IMR-90 (cell line): ENCODE results near the gene IL4. TPM values are rescaled to one million over a fixed set of nuclear protein-coding genes. Genes with fewer than 3 reads are reported as not detected.

Experiments
- ATAC-seq: fragments of 200-7000 bp; cut with Tn5 transposase; 2 replicates; pipeline ENCODE4 v1.9.1; 2020; ENCODE audit warnings: low read depth, mild to moderate bottlenecking, moderate library complexity
- BruUV-seq: library from RNA; stranded (reverse); fragments of 400-500 nt; replicated peaks from 2 replicates; lab custom pipeline; 2021; lab: Mats Ljungman, UMichigan
- CTCF ChIA-PET: fragments of 300-600 bp; formaldehyde crosslinking; extraction: SDS; loops from one replicate; lab custom pipeline; 2021; ENCODE audit warnings: antibody characterized with exemption; lab: Yijun Ruan, JAX
- POLR2A ChIA-PET: fragments of 300-600 bp; sonication (Branson Sonifier 250); formaldehyde crosslinking; loops from one replicate; lab custom pipeline; 2022; ENCODE audit warnings: antibody characterized with exemption; ENCODE audit not compliant: unreplicated experiment; lab: Charles Lee
- DNase-seq: peaks from one replicate; pipeline ENCODE4 v3.0.0; 2013
- H2AFZ ChIP-seq: replicated peaks from 2 replicates; pipeline ENCODE3; 2013; ENCODE audit warnings: low read length, mild to moderate bottlenecking; ENCODE audit not compliant: poor library complexity
- H2AK5ac ChIP-seq: 2 replicates; pipeline ENCODE4 v1.6.1; 2013; ENCODE audit warnings: low read depth, low read length, inconsistent platforms
- H2AK9ac ChIP-seq: replicated peaks from 2 replicates; pipeline ENCODE3; 2013; ENCODE audit warnings: mild to moderate bottlenecking, low read depth, low read length, moderate library complexity; ENCODE audit not compliant: poor library complexity
- H2BK120ac ChIP-seq: 2 replicates; pipeline ENCODE4 v1.6.1; 2013; ENCODE audit warnings: low read depth, low read length, inconsistent platforms
- H2BK15ac ChIP-seq: 3 replicates; pipeline ENCODE4 v1.6.1; 2013; ENCODE audit warnings: low read depth, low read length, inconsistent platforms
- H2BK20ac ChIP-seq: 2 replicates; pipeline ENCODE4 v1.6.1; 2013; ENCODE audit warnings: low read depth, mild to moderate bottlenecking, inconsistent platforms, low read length, moderate library complexity
- H2BK5ac ChIP-seq: 2 replicates; pipeline ENCODE4 v1.6.1; 2013; ENCODE audit warnings: mild to moderate bottlenecking, low read depth, low read length, inconsistent platforms; ENCODE audit not compliant: poor library complexity, severe bottlenecking
- H3K14ac ChIP-seq: replicated peaks from 2 replicates; pipeline ENCODE4 v1.6.1; 2013; ENCODE audit warnings: low read depth, low read length, inconsistent platforms
- H3K18ac ChIP-seq: 2 replicates; pipeline ENCODE4 v1.6.1; 2013; ENCODE audit warnings: low read depth, low read length, control low read depth
- H3K23ac ChIP-seq: 2 replicates; pipeline ENCODE4 v1.6.1; 2013; ENCODE audit warnings: low read depth, low read length, inconsistent platforms
- H3K27ac ChIP-seq: 2 replicates; pipeline ENCODE4 v1.5.1; 2013; ENCODE audit warnings: mild to moderate bottlenecking, control low read depth, low read length; ENCODE audit not compliant: insufficient read depth
- H3K27me3 ChIP-seq: 2 replicates; pipeline ENCODE4 v1.6.1; 2013; ENCODE audit warnings: low read length; ENCODE audit not compliant: control insufficient read depth, insufficient read depth
- H3K36me3 ChIP-seq: 2 replicates; pipeline ENCODE4 v1.6.1; 2013; ENCODE audit warnings: low read length, mixed read lengths; ENCODE audit not compliant: control insufficient read depth, insufficient read depth
- H3K4ac ChIP-seq: 2 replicates; pipeline ENCODE4 v1.6.1; 2013; ENCODE audit warnings: low read depth, low read length, inconsistent platforms
- H3K4me1 ChIP-seq: 2 replicates; pipeline ENCODE4 v1.6.1; 2013; ENCODE audit warnings: low read length, mixed read lengths; ENCODE audit not compliant: control insufficient read depth, insufficient read depth
- H3K4me2 ChIP-seq: 2 replicates; pipeline ENCODE4 v1.6.1; 2013; ENCODE audit warnings: low read depth, mild to moderate bottlenecking, control low read depth, low read length, moderate library complexity
- H3K4me3 ChIP-seq: 2 replicates; pipeline ENCODE4 v1.5.1; 2013; ENCODE audit warnings: low read depth, mild to moderate bottlenecking, control low read depth, low read length, moderate library complexity; ENCODE audit not compliant: insufficient read depth
- H3K56ac ChIP-seq: 2 replicates; pipeline ENCODE4 v1.6.1; 2013; ENCODE audit warnings: low read length, inconsistent platforms; ENCODE audit not compliant: insufficient read depth; ENCODE audit errors: extremely low read depth
- H3K79me1 ChIP-seq, 2 experiments: 2 replicates each; pipeline ENCODE4 v1.6.1; 2013; ENCODE audit warnings: low read length in 2 of 2, inconsistent platforms in 1 of 2, low read depth in 1 of 2
- H3K9ac ChIP-seq: 2 replicates; pipeline ENCODE4 v1.6.1; 2013; ENCODE audit warnings: low read depth, low read length, control low read depth
- H3K9me1 ChIP-seq: 2 replicates; pipeline ENCODE4 v1.6.1; 2013; ENCODE audit warnings: low read length, inconsistent platforms; ENCODE audit not compliant: insufficient read depth
- H3K9me3 ChIP-seq: 2 replicates; pipeline ENCODE4 v1.6.1; 2013; ENCODE audit warnings: low read length; ENCODE audit not compliant: control insufficient read depth, insufficient read depth
- H4K20me1 ChIP-seq: 2 replicates; pipeline ENCODE4 v1.6.1; 2013; ENCODE audit warnings: low read length, inconsistent platforms; ENCODE audit not compliant: insufficient read depth
- H4K5ac ChIP-seq: 2 replicates; pipeline ENCODE4 v1.6.1; 2013; ENCODE audit warnings: mild to moderate bottlenecking, low read depth, low read length, control low read depth
- H4K8ac ChIP-seq, 2 experiments: 2 replicates each; pipeline ENCODE4 v1.6.1; 2013; ENCODE audit warnings: low read depth in 2 of 2, low read length in 2 of 2, control low read depth in 1 of 2, inconsistent platforms in 1 of 2
- H4K91ac ChIP-seq: 2 replicates; pipeline ENCODE4 v1.6.1; 2013; ENCODE audit warnings: low read depth, low read length, inconsistent platforms; ENCODE audit not compliant: insufficient read depth
- BHLHE40 ChIP-seq: fragments of 150-350 bp; IDR thresholded peaks from 2 replicates; pipeline ENCODE4 v1.6.1; 2016; ENCODE audit warnings: mild to moderate bottlenecking, low read depth, low read length
- CEBPB ChIP-seq: IDR thresholded peaks from 2 replicates; pipeline ENCODE4 v1.6.1; 2012; ENCODE audit warnings: low read depth, low read length, improper control_type of control experiment
- CHD1 ChIP-seq: IDR thresholded peaks from 2 replicates; pipeline ENCODE4 v1.6.1; 2012; ENCODE audit warnings: low read depth, low read length, improper control_type of control experiment
- FOS ChIP-seq: fragments of 150-350 bp; IDR thresholded peaks from 2 replicates; pipeline ENCODE4 v1.6.1; 2016; ENCODE audit warnings: low read depth, low read length
- MAFK ChIP-seq: IDR thresholded peaks from 2 replicates; pipeline ENCODE4 v1.6.1; 2012; ENCODE audit warnings: low read depth, low read length, improper control_type of control experiment
- MAZ ChIP-seq: IDR thresholded peaks from 2 replicates; pipeline ENCODE4 v1.6.1; 2012; ENCODE audit warnings: low read depth, mild to moderate bottlenecking, low read length, improper control_type of control experiment, moderate library complexity, borderline replicate concordance
- MXI1 ChIP-seq: IDR thresholded peaks from 2 replicates; pipeline ENCODE4 v1.6.1; 2012; ENCODE audit warnings: low read depth, mild to moderate bottlenecking, low read length, moderate library complexity, borderline replicate concordance
- NFE2L2 ChIP-seq: fragments of 150-350 bp; IDR thresholded peaks from 2 replicates; pipeline ENCODE4 v1.6.1; 2016; ENCODE audit warnings: low read depth, mild to moderate bottlenecking, low read length
- POLR2A ChIP-seq: IDR thresholded peaks from 2 replicates; pipeline ENCODE4 v1.6.1; 2012; ENCODE audit warnings: mild to moderate bottlenecking, low read depth, low read length
- RAD21 ChIP-seq: IDR thresholded peaks from 2 replicates; pipeline ENCODE4 v1.6.1; 2012; ENCODE audit warnings: low read length, improper control_type of control experiment
- RCOR1 ChIP-seq: IDR thresholded peaks from 2 replicates; pipeline ENCODE4 v1.6.1; 2012; ENCODE audit warnings: mild to moderate bottlenecking, low read length, improper control_type of control experiment; ENCODE audit not compliant: insufficient replicate concordance
- RFX5 ChIP-seq: IDR thresholded peaks from 2 replicates; pipeline ENCODE4 v1.8.0; 2012; ENCODE audit warnings: low read depth, mild to moderate bottlenecking, low read length, moderate library complexity
- SMC3 ChIP-seq: fragments of 150-350 bp; IDR thresholded peaks from 2 replicates; pipeline ENCODE4 v1.6.1; 2016; ENCODE audit warnings: low read depth, mild to moderate bottlenecking, antibody characterized with exemption, low read length, moderate library complexity
- WGBS, 2 experiments: methylation state at CpG; one replicate each; pipeline versions ENCODE4 v1.1.5 to v1.1.7; 2013; ENCODE audit warnings: missing lambda C conversion rate in 2 of 2; ENCODE audit not compliant: insufficient read length in 1 of 2; ENCODE audit errors: extremely low coverage in 2 of 2; 5-methylcytosine and 5-hydroxymethylcytosine counted together
- dilution Hi-C: fragments of 300-500 bp; cut with HindIII; formaldehyde crosslinking; loops from one replicate; pipeline ENCODE4 v1.14.3; 2018; ENCODE audit warnings: low sequenced_read_pairs; ENCODE audit not compliant: unreplicated experiment
- in situ Hi-C: fragments of 300-500 bp; cut with MboI; formaldehyde crosslinking; loops from 3 replicates; pipeline ENCODE4 v1.14.3; 2019; ENCODE audit warnings: low sequenced_read_pairs, inconsistent platforms, mixed read lengths
- intact Hi-C: fragments of 100-400 bp; cut with micrococcal nuclease; formaldehyde crosslinking; loops from 2 replicates; pipeline ENCODE4 v1.10.0; 2022
- polyA plus RNA-seq, 3 experiments: library from polyadenylated mRNA; depleted of rRNA; stranded (reverse); fragments of >200 nt; gene quantifications; 2 replicates each; pipeline ENCODE4 v1.2.3, GENCODE V29; 2012; ENCODE audit warnings: low replicate concordance in 1 of 3
- total RNA-seq: library from RNA; depleted of rRNA; stranded (reverse); fragments of >200 nt; gene quantifications from 2 replicates; pipeline ENCODE4 v1.2.3, GENCODE V29; 2012
- TF ChIP-seq, protein P1 (sequence below): conservative IDR thresholded peaks from 2 replicates; pipeline ENCODE4 v1.5.1; 2012; ENCODE audit warnings: mild to moderate bottlenecking, low read depth, low read length, improper control_type of control experiment
- TF ChIP-seq, protein P2 (sequence below): fragments of 150-350 bp; IDR thresholded peaks from 2 replicates; pipeline ENCODE4 v1.6.1; 2017; ENCODE audit warnings: mild to moderate bottlenecking, antibody characterized with exemption, low read length, low read depth
- TF ChIP-seq, protein P3 (sequence below): fragments of 150-350 bp; IDR thresholded peaks from 2 replicates; pipeline ENCODE4 v1.6.1; 2016; ENCODE audit warnings: low read depth, mild to moderate bottlenecking, low read length, moderate library complexity, borderline replicate concordance

IL4 gene
- total and polyA plus RNA-seq, 2 of the 4 experiments (the other 2 are of a cell fraction): not detected

DNA sequence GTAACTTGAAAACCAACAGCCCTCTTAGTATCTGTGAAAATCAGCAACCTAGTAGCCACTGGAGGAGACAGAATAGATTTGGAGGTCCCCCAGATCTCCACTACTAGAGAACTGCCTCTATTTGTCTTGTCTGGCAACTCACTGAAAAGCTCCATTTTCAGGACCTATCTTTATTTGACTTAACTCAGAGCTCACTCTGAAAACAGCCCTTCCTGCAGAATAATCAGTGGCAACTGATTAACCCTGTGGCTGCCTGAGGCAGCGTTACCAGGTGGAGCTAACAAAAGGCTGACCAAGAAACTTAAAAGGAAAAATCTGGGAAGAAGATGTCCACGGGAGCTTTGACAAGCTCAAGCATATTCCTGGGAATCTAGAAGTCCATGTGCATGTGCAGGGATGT, 26.3 kb upstream of the IL4 start:
- Histone ChIP-seq H2AK9ac (no peak overlapping the region), H3K4me1 (no peaks in the 10 kb centered on the region), H3K14ac (no peak overlapping the region), H3K36me3 (peaks cover 6% of the 10 kb centered on the region), H2BK5ac (no peak overlapping the region), H4K20me1 (no peaks in the 10 kb centered on the region), H3K18ac (no peak overlapping the region), H3K9me1 (no peaks in the 10 kb centered on the region; the same call in 1 of the 2 replicates), H4K91ac (no peak overlapping the region), H3K79me1 (no peaks in the 10 kb centered on the region), H4K5ac (no peak overlapping the region), H2BK20ac (no peak overlapping the region), H3K9ac (no peak overlapping the region), H4K8ac (no peak overlapping the region), H3K4ac (no peak overlapping the region), H2AFZ (no peak overlapping the region), H3K27me3 (no peaks in the 10 kb centered on the region), H3K4me3 (no peak overlapping the region), H3K23ac (no peak overlapping the region), H3K9me3 (peaks cover 8% of the 10 kb centered on the region; the same call in 1 of the 2 replicates), H3K4me2 (no peak overlapping the region), H2BK15ac (no peak overlapping the region), H2AK5ac (no peak overlapping the region), H2BK120ac (no peak overlapping the region), H3K27ac (no peak overlapping the region), H3K56ac (no peak overlapping the region)
- POLR2A ChIA-PET: no interaction called here
- CTCF ChIA-PET: no interaction called here
- 67% methylated on average over 1 of the region's 2 CpGs; no CpG with 5 or more reads in 1 of the 2 experiments for WGBS, 2 experiments
- no TSS peak for BruUV-seq
- dilution Hi-C loops (no loop called here), in situ Hi-C loops (no loop called here), intact Hi-C loops (no loop called here)
- DNase-seq (no peak), ATAC-seq (no peak)
- TF ChIP-seq MXI1 (no peak), CHD1 (no peak), RAD21 (no peak), CEBPB (no peak), BHLHE40 (no peak), FOS (no peak), SMC3 (no peak), MAFK (no peak), MAZ (no peak), POLR2A (no peak), RFX5 (no peak), NFE2L2 (no peak), RCOR1 (no peak)
- TF ChIP-seq, protein P1, sequence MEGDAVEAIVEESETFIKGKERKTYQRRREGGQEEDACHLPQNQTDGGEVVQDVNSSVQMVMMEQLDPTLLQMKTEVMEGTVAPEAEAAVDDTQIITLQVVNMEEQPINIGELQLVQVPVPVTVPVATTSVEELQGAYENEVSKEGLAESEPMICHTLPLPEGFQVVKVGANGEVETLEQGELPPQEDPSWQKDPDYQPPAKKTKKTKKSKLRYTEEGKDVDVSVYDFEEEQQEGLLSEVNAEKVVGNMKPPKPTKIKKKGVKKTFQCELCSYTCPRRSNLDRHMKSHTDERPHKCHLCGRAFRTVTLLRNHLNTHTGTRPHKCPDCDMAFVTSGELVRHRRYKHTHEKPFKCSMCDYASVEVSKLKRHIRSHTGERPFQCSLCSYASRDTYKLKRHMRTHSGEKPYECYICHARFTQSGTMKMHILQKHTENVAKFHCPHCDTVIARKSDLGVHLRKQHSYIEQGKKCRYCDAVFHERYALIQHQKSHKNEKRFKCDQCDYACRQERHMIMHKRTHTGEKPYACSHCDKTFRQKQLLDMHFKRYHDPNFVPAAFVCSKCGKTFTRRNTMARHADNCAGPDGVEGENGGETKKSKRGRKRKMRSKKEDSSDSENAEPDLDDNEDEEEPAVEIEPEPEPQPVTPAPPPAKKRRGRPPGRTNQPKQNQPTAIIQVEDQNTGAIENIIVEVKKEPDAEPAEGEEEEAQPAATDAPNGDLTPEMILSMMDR: no peak
- TF ChIP-seq, protein P2, sequence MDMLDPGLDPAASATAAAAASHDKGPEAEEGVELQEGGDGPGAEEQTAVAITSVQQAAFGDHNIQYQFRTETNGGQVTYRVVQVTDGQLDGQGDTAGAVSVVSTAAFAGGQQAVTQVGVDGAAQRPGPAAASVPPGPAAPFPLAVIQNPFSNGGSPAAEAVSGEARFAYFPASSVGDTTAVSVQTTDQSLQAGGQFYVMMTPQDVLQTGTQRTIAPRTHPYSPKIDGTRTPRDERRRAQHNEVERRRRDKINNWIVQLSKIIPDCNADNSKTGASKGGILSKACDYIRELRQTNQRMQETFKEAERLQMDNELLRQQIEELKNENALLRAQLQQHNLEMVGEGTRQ: no peak
- TF ChIP-seq, protein P3, sequence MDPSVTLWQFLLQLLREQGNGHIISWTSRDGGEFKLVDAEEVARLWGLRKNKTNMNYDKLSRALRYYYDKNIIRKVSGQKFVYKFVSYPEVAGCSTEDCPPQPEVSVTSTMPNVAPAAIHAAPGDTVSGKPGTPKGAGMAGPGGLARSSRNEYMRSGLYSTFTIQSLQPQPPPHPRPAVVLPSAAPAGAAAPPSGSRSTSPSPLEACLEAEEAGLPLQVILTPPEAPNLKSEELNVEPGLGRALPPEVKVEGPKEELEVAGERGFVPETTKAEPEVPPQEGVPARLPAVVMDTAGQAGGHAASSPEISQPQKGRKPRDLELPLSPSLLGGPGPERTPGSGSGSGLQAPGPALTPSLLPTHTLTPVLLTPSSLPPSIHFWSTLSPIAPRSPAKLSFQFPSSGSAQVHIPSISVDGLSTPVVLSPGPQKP: no peak
